ENCODE measurements around the gene CHST15. TPM values are rescaled to one million over a fixed set of nuclear protein-coding genes. Genes with fewer than 3 reads are reported as not detected.

CHST15 gene
- total and polyA plus RNA-seq, 2 of the 8 experiments (the other 6 are each of a cell fraction or from before 2014, with no cell fraction given): 8.8 to 9.1 TPM

DNA sequence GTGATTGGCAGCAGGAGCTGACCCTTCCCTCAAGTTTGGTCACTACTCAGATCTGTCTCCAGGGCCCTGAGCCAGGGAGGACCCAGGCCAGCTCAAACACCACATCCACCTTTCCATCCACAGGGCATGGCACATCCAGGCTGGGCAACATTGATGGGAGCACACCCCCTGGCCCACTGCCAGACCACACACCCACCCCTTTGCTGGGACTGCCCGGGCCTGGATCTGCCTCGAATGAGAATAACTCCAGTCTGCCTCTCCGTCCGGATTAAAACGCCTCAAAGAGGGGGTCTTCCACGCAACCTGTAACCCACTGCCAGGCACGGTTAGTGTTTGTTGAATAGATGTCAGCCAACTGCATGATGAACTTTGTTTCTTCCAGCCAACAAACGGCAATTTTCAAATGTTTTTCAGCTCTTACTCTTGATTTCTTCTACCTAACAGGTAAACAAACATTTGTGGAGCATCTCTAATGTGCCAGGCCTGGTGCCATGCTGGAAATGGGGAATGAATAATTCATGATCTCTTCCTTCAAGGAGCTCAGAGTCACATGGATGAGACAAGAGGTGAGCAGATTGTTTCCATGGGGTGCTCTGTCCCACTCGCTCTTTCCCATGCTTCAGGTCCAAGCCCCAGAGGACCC, 41.0 kb upstream of the CHST15 start:
- TF ChIP-seq HDAC6 (IDR thresholded peaks at IDR 0.05; ENCODE audit: low read depth, low read length) (no peak), PHF8 (conservative IDR thresholded peaks at IDR 0.05; ENCODE audit: low read depth, low read length) (no peak), CREB1 (IDR thresholded peaks at IDR 0.05) (no peak)
- H3K4ac ChIP-seq (replicated peaks; ENCODE audit: insufficient read length, low read depth, low read length): no peak overlapping the region
- no peaks in the 10 kb centered on the region for H3K27me3 ChIP-seq (replicated peaks in 1 of 4; ENCODE audit: control insufficient read depth in 3 of 4, extremely low read depth in 1 of 4, insufficient read depth in 3 of 4, low read length in 3 of 4)
- H3K4me2 ChIP-seq (ENCODE audit: insufficient read depth in 1 of 2, low read depth in 2 of 2, low read length in 2 of 2): no peak overlapping the region
- H3K23me2 ChIP-seq (ENCODE audit: low read depth, low read length): no peaks in the 10 kb centered on the region
- WGBS, 2 experiments (ENCODE audit: extremely low coverage in 1 of 2, insufficient coverage in 1 of 2, insufficient read length in 1 of 2, insufficient replicate concordance in 2 of 2, low coverage in 1 of 2, low lambda C conversion rate in 2 of 2, missing lambda C conversion rate in 1 of 2): 90% methylated on average over 9 of the region's 9 CpGs; no CpG with 5 or more reads in 1 of the 2 experiments
- H3K79me2 ChIP-seq (ENCODE audit: control insufficient read depth in 1 of 2, insufficient read depth in 2 of 2, low read length in 2 of 2): no peaks in the 10 kb centered on the region
- H4K20me1 ChIP-seq (replicated peaks in 1 of 2; ENCODE audit: control insufficient read depth in 1 of 2, insufficient read depth in 2 of 2, low read length in 2 of 2): no peaks in the 10 kb centered on the region
- H3K27ac ChIP-seq (ENCODE audit: low read depth, low read length): no peak overlapping the region
- H3K9me3 ChIP-seq (ENCODE audit: insufficient read depth in 2 of 2, low read depth in 1 of 2, low read length in 1 of 2): no peaks in the 10 kb centered on the region
- ChIA-PET POLR2A (ENCODE audit: partially characterized antibody) (no interaction called here), CTCF (ENCODE audit: partially characterized antibody) (interaction anchor here (1.2 to 2.0 kb wide), 5 partner anchors 23 to 255 kb away, joined by 4 to 7 read pairs (median 5); no protein-coding TSS in a partner anchor)
- H2BK15ac ChIP-seq (ENCODE audit: low read length): no peak overlapping the region
- no peak overlapping the region for H3K4me3 ChIP-seq (ENCODE audit: extremely low read depth in 1 of 4, insufficient read depth in 2 of 4, low read depth in 3 of 4, low read length in 4 of 4)
- H3K36me3 ChIP-seq (ENCODE audit: control insufficient read depth in 2 of 4, insufficient read depth in 4 of 4, low read length in 3 of 4): no peaks in the 10 kb centered on the region
- no peak overlapping the region for H3K56ac ChIP-seq (replicated peaks; ENCODE audit: insufficient read length, low read depth, low read length)
- no peak overlapping the region; the same call in 1 of the 2 replicates for H2BK5ac ChIP-seq (ENCODE audit: low read depth, low read length)
- no peak overlapping the region for H3K14ac ChIP-seq (ENCODE audit: insufficient read length)
- no peak overlapping the region for H3K23ac ChIP-seq (ENCODE audit: insufficient read length)
- FAIRE-seq: no peak
- no peak overlapping the region for H2BK120ac ChIP-seq (replicated peaks; ENCODE audit: low read depth, low read length)
- H3K4me1 ChIP-seq (replicated peaks in 1 of 4; ENCODE audit: control insufficient read depth in 3 of 4, insufficient read depth in 4 of 4, low read length in 3 of 4): peaks cover 0 to 2% (median 0%) of the 10 kb centered on the region in 4 experiments; a peak in 1 of 7 replicates
- H4K91ac ChIP-seq (replicated peaks; ENCODE audit: insufficient read length, low read length): no peak overlapping the region
- H2BK20ac ChIP-seq (ENCODE audit: low read length): no peak overlapping the region
- H2AK5ac ChIP-seq (ENCODE audit: low read depth, low read length): no peak overlapping the region
- no peak overlapping the region for H2BK12ac ChIP-seq (ENCODE audit: low read depth, low read length)
- H3K79me1 ChIP-seq (ENCODE audit: low read depth, low read length): no peaks in the 10 kb centered on the region
- no peak overlapping the region for H2AFZ ChIP-seq (ENCODE audit: low read length)
- no peak for DNase-seq (ENCODE audit: low read depth in 1 of 2, low spot score in 2 of 2)
- no peak overlapping the region for H4K5ac ChIP-seq (ENCODE audit: insufficient read length, low read depth, low read length)
- H3K18ac ChIP-seq (ENCODE audit: extremely low read depth, low read length): no peak overlapping the region
- no peak overlapping the region for H4K8ac ChIP-seq (ENCODE audit: extremely low read depth, insufficient read depth, low read length)
- H3K9ac ChIP-seq (replicated peaks in 1 of 4; ENCODE audit: extremely low read depth in 1 of 4, low read depth in 3 of 4, low read length in 3 of 4): no peak overlapping the region
